ENCODE measurements around the gene ALPK1. TPM values are rescaled to one million over a fixed set of nuclear protein-coding genes. Genes with fewer than 3 reads are reported as not detected.

ALPK1 gene
- total and polyA plus RNA-seq, 2 of the 8 experiments (the other 6 are each of a cell fraction or from before 2014, with no cell fraction given), result 0.08 to 0.43 TPM

GRCh38 chr4:112355662-112356061 is 58.5 kb downstream of the ALPK1 start (continued):
- TF ChIP-seq CHD7 (IDR thresholded peaks at IDR 0.05; ENCODE audit: insufficient replicate concordance, low read length) (no peak), POLR2AphosphoS5 (IDR thresholded peaks at IDR 0.05; ENCODE audit: low read depth, low read length) (no peak), SP4 (IDR thresholded peaks at IDR 0.05; ENCODE audit: low read length) (no peak), SIRT6 (IDR thresholded peaks at IDR 0.05; ENCODE audit: low read length) (no peak), SIN3A (conservative IDR thresholded peaks at IDR 0.05 in 1 of 2, IDR thresholded peaks at IDR 0.05 in 1 of 2; ENCODE audit: low read depth in 1 of 2, low read length in 2 of 2) (no peak), BCL11A (IDR thresholded peaks at IDR 0.05; ENCODE audit: low read depth in 2 of 2, low read length in 2 of 2) (no peak)
